ENCODE measurements around the gene BAX.
A peak's percentile ranks its signal among the peaks of the same experiment; 100 is the strongest.

Gene BAX

DNA sequence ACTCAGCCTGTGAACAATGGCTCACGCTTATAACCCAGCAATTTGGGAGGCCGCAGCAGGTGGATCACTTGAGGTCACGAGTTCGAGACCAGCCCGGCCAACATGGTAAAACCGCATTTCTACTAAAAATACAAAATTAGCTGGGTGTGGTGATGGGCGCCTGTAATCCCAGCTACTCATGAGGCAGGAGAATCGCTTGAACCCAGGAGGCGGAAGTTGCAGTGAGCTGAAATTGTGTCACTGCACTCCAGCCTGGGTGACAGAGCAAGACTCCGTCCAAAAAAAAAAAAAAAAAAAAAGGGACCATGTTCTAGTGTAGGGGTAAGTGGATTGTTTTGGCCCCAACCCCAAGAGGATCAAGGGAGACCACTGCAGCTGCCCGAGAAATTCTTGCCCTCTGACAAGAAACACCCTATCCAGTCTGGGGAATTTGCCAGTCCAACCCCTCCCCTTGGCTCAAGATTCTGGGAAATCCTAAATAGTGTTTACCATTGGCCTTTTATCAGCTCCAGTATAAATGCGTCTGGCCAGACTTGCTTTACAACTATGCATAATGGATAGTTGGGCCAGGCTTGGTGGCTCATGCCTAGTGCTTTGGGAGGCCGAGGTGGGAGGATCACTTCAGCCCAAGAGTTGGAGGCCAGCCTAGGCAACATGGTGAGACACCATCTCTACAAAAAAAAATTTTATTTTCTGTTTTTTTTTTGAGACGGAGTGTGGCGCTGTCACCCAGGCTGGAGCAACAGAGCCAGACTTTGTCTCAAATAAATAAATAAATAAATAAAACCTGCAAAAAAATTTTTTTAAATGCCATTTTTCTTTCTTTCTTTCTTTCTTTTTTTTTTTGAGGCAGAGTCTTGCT lies 26.3 kb upstream of the BAX start:
- no peak for DNase-seq (ENCODE audit: low read depth)

DNA sequence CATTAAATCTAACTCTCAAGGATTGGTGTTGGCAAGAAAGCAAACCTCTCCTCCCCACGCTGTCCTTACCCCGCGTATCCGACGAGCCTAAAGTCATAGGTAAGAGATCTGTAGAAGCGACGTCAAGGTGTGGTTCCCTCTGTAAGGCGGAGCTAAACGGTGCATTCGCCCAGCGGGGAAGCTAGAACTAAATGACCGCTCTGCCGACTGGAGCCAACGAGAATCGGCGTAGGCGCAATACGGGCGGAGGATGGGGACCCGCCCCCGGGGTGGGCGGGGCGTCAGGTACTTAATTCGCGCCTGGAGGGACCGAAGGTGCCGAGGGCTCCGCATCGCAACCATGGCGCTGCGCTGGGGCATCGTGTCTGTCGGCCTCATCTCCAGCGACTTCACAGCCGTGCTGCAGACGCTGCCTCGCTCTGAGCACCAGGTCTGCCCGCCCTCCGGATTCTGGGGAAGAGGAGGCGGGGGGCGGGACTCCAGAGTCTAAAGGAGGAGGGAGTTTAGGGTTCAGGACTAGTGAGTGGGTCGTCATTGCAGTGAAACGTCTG lies 21.2 kb upstream of the BAX start, which contains the start of gene DHDH:
Gene DHDH (plus strand): TSS at position 318 of the 551 bp plus-strand sequence. CDS start 23 bp downstream, at position 341.
- peak; percentile 37 for DNase-seq (ENCODE audit: low read depth)

DNA sequence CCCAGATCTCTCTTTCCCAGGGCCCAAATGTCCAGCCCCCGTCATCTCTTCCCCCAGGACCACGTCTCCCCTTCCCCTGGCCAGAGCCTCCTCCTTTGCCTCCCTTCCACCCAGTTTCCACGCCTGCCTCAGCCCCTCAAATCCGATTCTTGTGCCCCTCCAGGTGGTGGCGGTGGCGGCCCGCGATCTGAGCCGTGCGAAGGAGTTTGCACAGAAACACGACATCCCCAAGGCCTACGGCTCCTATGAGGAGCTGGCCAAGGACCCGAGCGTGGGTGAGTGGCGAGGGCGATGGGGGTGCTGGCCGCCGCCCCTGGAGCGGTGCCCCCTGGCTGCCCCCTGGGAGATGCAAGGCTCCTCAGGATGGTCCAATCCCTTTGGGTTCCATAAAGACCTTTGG lies 19.8 kb upstream of the BAX start:
- no peak for DNase-seq (ENCODE audit: low read depth)

GRCh38 chr19:48935864-48936263 lies 18.8 kb upstream of the BAX start:
- no peak for DNase-seq (ENCODE audit: low read depth)

GRCh38 chr19:48938256-48938655 lies 16.4 kb upstream of the BAX start:
- no peak for DNase-seq (ENCODE audit: low read depth)

GRCh38 chr19:48940902-48941301 lies 13.8 kb upstream of the BAX start:
- no peak for DNase-seq (ENCODE audit: low read depth)

GRCh38 chr19:48943081-48943480 lies 11.6 kb upstream of the BAX start:
- no peak for DNase-seq (ENCODE audit: low read depth)

DNA sequence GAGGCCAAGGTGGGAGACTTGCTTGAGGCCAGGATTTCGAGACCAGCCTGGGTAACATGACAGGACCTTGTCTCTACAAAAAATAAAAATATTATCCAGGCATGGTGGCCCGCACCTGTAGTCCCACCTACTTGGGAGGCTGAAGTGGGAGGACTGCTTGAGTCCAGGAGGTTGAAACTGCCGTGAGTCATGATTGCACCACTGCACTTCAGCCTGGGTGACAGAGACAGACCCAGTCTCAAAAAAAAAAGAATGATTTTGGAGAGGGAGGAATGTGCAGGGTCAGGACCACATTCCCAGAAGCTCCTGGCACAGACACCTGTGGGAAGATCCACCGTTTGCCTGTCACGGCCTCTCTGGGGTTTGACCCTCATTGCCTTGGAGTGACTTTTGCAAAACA lies 9.3 kb upstream of the BAX start:
- no peak for DNase-seq (ENCODE audit: low read depth)

DNA sequence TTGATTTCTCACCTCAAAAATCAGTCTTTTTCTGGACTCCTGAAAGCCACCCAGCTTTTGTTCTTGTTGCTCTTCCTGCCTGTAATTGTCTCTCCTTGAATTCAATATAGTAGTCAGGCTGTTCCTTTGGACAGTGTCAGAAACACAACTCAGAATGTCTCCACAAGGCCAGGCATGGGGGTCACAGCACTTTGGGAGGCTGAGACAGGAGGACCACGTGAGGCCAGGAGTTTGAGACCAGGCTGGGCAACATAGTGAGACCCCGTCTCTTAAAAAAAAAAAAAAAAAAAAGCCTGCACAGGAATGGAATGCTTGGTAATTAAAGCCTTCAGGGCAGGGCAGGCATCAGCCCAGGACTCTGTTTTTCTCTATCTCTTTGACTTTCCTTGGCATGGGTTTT lies 8.9 kb upstream of the BAX start:
- DNase-seq (ENCODE audit: low read depth): no peak

- DNase-seq (ENCODE audit: low read depth): no peak
These were observed 8.0 kb upstream of the BAX start for GRCh38 chr19:48946463-48947257.

DNA sequence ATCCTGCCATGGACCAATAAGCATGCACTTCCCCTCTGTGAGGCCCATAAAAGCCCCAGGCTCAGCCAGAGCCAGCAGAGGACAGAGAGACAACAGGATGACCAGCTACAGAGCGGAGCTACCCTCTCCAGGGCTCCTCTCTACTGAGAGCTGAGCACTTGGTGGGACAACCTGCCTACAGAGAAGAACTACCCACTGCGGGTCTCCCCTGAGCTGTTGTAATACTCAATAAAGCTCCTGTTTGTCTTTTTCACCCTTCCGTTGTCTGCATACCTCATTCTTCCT lies 7.5 kb upstream of the BAX start:
- no peak for DNase-seq (ENCODE audit: low read depth)

DNA sequence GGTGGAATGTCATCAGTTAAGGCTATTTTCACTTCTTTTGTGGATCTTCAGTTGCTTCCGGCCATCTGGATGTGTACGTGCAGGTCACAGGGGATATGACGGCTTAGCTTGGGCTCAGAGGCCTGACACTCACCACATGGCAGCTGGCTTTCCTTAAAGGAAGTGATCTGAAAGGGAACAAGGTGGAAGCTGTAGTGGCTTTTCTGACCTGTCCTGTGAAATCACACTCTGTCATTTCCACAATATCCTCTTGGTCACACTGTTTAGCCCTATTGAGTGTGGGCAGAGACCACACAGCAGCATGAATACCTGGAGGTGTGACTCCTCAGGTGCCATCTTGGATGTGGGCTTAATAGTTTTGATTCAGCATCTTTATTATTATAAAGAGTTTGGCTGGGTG lies 4.5 kb upstream of the BAX start:
- no peak for DNase-seq (ENCODE audit: low read depth)

- no peak for DNase-seq (ENCODE audit: low read depth)
These were observed 3.7 kb upstream of the BAX start for GRCh38 chr19:48950830-48951519.

DNA sequence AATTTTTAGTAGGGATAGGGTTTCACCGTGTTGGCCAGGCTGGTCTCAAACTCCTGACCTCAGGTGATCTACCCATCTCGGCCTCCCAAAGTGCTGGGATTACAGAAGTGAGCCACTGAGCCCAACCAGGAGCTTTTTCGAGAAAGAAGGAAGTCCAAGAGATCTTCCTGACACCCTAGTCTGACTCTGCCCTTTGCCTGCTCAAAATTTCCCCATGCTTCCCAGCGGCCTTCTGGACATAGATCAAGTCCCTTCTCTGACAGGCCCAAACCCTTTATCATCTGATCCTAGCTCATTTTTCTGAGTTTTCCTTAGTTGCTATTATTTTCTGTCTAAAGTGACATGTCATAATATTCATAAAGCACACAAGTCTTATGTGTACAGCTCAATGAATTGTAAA lies 1.5 kb upstream of the BAX start:
- no peak for DNase-seq (ENCODE audit: low read depth)

DNA sequence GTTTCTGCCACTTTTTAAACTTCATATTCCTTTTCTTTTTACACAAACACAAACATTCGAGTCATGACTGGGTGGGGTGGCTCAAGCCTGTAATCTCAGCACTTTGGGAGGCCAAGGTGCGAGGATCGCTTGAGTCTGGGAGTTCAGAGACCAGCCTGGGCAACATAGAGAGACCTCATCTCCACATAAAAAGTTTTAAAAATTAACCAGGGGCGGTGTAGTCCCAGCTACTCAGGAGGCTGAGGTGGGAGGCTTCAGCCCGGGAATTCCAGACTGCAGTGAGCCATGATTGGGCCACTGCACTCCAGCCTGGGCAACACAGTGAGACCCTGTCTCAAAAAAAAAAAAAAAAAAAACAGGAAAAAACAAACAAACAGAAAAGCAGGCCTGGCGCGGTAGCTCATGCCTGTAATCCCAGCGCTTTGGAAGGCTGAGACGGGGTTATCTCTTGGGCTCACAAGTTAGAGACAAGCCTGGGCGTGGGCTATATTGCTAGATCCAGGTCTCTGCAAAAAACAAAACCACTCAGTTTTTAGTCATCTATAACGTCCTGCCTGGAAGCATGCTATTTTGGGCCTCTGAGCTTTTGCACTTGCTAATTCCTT lies 583 bp upstream of the BAX start:
- no peak for DNase-seq (ENCODE audit: low read depth)

DNA sequence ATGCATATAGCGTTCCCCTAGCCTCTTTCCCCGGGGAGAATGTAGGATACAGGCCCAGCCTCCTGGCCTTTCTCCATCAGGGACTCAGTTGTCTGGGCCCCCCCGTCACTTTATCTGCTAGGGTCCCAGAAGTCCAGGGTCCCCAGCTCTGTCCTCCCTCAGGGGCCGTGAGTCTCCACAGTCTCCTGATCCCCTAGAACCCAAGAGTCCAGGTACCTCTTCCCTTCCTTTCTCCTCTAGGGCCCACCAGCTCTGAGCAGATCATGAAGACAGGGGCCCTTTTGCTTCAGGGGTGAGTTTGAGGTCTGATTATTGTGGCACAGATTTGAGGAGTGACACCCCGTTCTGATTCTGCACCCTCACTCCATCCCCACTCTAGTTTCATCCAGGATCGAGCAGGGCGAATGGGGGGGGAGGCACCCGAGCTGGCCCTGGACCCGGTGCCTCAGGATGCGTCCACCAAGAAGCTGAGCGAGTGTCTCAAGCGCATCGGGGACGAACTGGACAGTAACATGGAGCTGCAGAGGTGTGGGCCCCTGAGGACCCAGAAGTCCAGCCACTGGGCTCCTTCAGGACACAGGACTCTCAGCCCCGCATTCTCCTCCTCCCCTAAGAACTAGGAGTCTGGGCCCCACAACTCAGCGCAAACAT lies 758 bp downstream of the BAX start:
- DNase-seq (ENCODE audit: low read depth): no peak

DNA sequence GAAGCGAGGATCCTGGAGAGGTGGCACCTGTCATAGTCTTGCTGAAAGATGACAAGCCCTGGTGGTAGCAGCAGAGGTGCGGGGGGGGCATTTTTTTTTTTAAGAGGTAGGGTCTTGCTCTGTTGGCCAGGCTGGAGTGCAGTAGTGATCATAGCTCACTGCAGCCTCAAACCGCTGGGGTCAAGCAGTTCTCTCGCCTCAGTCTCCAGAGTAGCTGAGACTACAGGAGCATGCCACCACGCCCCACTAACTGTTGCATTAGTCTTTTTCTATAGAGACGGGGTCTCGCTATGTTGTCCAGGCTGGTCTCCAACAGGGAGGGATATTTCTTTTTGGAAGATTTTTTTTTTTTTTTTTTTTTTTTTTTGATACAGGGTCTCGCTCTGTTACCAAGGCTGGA lies 3.3 kb downstream of the BAX start:
- DNase-seq (ENCODE audit: low read depth): no peak

DNA sequence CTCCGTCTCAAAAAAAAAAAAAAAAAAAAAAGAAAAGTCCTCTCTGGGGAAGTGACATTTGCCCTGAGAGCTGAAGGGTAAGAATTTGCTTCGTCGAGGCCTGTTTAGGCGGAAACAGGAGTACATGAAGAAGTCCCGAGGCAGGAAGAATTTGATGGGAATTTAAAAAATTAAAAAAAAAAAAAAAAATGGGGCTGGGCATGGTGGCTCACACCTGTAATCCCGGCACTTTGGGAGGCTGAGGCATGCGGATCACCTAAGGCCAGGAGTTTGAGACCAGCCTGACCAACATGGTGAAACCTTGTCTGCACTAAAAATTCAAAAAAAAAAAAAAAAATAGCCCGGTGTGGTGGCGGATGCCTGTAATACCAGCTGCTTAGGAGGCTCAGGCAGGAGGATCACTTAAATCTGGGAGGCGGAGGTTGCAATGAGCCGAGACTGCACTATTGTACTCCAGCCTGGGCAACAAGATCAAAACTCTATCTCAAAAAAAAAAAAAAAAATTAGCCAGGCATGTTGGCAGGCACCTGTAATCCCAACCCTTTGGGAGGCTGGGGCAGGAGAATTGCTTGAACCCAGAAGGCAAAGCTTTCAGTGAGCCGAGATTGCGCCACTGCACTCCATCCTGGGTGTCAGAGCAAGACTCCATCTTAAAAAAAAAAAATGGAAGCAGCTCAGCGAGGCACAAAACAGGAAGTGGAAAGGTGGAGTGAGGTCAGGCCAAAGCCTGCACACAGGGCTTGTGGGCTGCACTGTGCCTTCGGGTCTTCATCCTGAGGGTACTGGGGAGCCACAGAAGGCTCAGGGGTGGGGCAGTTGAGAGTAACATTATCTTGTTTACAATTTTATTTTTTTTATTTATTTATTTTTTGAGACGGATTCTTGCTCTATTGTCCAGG lies 4.9 kb downstream of the BAX start:
- DNase-seq (ENCODE audit: low read depth): no peak

- DNase-seq (ENCODE audit: low read depth): no peak
These were observed 6.5 kb downstream of the BAX start for GRCh38 chr19:48961051-48961649.

DNA sequence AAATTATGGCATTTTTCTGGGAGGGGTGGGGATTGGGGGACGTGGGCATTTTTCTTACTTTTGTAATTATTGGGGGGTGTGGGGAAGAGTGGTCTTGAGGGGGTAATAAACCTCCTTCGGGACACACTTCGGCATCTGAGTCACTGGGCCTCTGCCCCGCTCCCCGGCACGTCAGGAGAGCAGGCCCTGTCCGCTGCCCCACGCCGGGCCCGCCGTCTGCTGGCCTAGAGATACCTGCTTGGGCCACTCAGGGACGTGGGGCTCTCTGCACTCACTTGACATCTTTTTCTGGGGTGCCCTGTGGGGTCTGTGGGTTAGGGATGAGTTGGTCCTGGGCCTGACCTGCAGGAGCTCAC lies 7.0 kb downstream of the BAX start:
- no peak for DNase-seq (ENCODE audit: low read depth)
